GM18499 (cell line): ENCODE results near the gene WDR1.

Source experiments
- ATAC-seq: cut with Tn5 transposase; IDR thresholded peaks from one replicate; pipeline ENCODE4 v1.9.1; 2021; ENCODE audit warnings: moderate number of reproducible peaks; ENCODE audit not compliant: insufficient read depth, unreplicated experiment

The WDR1 gene

DNA sequence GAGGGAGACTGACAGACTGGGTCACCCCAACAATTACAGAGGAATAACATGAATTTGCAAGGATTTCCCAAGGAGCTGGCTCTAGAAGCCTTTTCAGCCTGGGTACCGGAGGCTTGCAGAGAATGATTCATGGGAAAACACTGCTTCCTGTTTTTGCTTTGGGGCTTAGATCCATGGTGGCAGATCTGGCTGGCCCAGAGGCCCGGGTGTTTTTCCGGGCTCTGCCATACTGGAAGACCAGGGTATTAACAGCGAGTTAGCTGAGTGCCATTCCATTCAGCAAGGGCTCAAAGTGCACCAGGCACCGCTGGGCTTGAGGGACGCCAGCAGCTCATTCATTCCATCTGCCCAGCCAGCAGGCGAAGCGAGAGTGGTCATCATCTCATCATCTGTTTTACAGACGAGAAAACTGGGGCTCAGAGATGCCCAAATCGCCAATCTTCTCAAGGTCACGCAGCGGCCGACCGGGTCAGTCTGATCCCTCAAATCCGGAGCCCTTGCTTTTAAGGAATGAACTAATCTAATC, 1.3 kb downstream of the WDR1 start:
- no peak for ATAC-seq

DNA sequence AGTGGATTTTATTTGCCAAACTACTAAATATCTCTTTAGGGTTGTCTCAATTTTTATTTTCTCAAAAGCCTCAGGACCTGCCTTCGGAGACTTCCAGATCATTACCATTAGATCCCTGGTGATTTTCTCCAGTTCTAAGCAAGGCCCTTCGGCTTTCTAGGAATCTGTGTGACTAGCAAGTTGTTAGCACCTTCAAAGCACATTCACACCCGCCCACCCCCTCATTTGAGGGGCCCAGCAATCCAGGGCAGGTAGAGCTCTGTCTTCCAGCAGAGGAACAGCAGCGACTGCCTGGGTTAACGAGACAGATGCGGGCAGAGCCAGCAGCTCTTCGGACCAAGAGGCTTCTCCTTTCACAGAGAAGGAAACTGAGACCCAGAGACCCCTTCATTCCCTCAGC, 2.0 kb downstream of the WDR1 start:
- ATAC-seq: no peak

DNA sequence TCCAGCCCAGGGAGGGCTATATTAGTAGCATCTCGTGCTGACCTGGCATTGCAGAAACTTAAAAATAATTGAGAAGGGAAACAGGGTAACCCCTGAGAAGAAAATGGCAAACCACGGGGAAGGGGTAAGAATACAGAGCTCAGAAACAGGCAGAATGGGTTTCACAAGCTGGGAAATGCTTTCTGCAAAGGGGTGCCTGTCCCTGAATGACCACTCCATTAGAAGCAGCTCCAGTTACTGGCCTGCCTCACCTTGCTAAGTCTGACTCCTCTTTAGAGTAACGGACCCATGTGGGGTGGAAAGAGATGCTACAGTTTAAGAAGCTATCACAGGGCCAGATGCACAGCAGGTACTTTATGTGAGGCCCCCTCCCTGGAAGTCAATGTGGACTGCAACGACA, 2.5 kb downstream of the WDR1 start:
- no peak for ATAC-seq

DNA sequence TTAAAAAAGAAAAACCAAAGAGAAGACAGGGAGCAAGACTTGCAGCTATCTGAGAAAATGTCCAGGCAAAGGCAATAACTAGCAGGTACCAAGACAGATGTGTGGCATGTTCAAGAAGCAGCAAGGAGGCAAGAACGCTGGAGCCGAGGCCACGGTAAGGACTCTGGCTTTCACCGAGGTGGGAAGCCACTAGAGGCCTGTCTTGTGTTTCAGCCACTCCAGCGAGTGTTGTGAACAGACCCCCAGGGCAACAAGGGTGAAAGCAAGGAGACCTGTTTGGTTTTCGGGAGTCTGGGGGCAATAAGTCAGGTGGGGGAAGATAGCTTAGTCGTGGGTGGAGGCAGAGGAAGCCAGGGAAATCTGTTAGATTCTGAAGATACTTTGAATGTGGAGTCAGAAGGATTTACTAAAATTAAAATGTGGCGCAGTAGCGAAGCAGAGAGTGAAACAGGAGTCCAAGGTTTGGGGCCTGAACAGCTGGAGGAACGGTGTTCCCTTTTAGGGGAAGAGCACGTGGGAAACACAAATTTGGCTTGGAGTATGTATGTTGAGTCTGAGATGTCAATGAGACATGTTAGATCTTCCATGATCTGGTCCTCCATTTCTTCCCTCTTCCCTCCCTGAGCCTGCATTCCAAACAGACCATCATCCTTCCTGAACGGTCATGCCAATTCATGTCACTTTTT, 3.1 kb downstream of the WDR1 start:
- no peak for ATAC-seq

DNA sequence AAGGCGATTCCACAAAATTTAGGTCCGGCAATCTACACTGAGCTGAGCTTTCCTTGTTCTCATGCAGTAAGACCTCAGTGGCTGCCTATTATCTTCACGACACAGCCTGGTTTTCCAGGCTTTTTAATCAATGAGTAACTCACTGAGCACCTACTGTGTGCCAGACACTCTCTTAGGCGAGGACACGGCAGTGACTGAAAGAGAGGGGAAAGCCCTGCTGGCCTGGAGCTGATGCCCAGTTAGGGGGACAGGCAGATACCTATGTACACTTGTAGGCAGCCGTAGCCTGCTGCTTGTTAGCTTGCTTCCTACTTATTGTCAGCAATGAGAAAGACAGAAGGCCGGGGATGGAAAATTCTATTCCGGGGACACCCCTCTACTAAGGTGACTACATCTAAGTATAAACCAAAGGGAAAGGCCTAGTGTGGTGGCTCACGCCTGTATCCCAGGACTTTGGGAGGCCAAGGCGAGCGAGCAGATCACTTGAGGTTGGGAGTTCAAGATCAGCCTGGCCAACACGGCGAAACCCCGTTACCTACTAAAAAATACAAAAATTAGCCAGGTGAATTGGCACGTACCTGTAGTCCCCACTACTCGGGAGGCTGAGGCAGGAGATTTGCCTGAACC, 3.8 kb downstream of the WDR1 start:
- no peak for ATAC-seq

DNA sequence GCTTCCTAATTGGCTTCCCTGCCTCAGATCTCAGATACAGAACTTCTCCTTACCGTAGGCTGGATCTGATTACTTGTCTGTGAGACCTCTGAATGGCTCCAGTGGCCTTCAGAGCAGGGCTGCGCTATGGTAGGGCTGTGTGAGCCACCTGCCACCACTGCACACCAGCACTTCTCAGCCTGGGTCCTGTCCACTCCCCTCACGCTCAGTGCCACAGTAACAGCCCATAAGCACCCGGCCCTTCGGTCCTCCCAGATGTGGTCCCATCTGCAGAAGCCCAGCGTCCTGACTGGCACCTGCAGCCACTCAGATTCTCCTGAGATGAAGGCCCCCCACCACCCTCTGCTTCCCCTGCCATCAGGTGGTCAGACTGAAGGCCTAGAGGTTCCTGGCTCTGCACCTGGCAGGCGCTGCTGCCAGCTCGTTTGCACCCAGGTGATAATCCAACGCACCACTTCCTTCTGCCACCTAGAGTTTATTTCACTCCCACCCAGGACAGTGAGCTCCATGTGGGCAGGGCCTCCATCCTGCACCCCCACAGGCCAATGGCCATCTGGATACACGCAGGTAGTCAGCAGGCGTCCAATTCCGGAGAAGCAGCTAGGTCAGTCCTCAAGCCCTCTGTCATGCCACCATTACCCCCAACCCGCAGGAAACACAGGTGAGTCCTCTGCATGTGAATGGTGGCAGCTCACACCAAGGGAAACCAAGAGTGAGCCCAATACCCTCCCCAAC, 5.4 kb downstream of the WDR1 start:
- ATAC-seq: no peak

DNA sequence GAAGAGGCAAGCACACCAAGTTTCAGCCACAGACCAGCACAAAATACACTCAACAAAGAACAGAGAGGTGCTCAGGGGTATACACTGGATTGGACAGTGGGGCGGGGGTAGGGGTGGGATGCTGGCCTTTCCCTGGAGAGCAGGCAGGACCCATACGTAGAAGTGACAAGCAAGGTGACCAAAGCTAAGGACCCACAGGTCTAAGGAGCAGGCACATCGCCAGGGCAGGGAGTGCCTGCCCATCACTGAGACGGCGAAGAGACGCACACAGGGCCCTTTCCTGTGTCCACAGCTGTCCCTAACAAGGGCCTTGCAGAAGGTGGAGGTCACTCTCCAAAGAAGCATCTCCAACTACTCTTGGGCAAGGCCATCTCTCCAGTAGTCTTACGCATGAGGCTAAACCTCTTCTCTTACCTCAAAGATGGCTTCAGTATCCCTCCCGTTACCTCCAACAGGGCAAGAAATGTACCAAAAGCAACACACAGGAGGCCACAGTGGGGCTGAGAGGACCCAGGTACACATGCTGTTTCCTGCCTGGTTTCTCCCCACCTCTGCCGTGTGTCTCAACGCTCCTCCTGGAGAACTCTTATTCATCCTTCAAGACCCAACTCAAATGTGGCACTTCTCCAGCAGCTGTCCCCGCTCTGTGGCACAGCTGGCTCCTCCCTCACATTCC, 6.5 kb downstream of the WDR1 start:
- no peak for ATAC-seq

DNA sequence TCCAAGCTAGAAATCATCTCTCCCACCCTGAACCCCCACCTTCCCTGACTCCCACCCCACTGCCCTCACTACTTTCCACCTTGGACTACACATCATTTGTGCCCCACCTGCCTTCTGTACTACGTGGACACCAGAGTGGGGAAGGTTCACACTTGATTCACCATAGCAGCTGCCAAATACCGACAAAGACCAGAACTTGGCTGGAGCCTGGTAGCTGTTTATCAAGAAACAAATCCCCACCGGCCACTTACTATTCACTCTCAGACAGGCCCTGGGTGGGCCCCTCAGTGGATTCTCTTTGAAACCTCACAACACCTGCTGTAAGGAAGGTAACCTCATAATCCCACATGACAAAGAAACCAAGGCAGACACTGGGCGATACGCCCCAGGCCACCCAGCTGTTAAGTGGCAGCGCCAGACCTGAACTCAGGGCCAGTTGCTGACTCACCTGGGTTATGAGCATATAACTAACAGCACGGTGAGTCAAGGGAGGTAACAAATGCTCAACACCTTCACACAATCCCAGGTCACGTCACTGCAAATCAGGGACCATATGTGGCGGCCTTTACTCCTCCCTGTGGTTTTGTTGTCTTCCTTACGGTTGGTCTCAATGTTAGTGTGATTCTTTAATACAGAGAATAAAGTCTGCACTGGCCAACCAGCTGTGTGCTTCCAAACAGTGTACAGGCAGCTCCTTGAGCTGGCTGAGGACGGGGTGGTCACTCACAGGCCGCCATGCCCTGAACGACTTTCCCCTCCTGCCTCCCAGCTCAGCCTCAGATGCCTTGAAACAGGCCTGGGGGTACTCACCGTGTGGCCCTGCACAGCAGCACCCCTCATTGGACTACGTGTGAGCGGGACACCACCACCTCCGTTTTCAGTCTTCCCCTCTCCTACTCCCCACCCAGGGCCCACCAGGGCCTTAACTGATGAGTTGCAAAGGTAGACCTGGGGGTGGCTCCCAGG, 7.5 kb downstream of the WDR1 start:
- no peak for ATAC-seq

DNA sequence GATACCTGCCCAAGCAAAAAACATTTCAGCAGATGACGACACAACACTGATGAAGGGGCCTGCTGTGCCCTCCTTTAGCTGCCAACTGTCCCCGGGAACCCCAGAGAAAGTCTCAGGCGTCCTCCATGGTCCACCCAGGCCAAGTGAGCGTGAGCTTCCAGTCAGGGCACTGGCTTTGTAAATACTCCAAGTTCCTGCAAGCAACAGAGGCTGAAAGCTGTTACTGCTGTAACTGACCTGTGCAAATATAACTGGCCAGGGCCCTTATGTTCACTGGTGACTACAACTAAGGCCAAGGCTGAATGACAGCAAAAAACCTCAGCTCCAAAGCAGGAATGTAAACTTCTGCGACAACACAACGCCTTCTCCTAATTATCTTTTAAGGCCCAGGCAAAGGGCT, 8.2 kb downstream of the WDR1 start:
- no peak for ATAC-seq

DNA sequence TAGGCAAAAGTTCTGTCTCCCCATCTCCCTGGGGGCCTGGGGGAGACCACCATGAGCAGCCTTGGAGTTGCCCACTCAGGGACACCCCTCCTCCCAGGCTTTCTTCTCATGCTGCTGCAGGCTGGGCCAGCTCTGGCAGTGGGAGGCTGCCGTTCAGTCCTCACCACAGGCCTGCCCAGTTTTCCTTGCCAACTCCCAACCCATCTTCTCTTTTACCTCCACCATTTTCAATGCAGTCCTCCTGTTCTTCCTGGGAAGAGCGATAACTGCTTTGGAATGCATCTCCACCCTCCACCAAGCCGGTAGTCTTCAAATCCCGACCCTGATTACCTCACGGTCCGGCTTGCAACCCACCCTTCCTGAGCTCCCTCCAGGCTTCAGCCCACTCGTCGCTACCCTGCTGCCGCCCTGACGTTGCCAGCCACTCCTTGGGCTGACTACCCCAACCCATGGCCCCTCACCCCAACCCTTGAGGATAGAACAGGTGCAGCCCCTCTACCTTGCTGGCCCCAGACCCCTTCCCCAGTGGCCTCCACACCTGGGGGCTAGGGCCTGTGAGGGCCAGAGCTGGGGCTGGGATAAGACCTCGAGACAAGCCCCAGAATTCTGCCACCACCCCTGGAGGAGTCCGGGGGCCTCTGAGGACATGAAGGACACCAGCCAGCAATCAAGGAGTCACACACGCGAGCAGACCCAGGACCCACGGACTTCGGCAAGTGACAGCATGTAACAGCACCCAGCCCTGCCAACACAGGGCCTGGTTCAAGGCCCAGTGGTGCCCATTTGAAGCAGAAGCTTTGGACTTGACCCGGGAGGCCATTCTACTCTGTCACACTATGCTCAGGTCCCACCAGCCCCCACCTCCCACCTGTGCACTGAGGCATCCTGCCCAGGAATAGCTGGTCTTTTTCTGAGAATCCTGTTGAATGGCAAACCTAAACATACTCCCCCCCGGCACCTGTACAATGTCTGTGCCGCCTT, 9.2 kb downstream of the WDR1 start:
- no peak for ATAC-seq

DNA sequence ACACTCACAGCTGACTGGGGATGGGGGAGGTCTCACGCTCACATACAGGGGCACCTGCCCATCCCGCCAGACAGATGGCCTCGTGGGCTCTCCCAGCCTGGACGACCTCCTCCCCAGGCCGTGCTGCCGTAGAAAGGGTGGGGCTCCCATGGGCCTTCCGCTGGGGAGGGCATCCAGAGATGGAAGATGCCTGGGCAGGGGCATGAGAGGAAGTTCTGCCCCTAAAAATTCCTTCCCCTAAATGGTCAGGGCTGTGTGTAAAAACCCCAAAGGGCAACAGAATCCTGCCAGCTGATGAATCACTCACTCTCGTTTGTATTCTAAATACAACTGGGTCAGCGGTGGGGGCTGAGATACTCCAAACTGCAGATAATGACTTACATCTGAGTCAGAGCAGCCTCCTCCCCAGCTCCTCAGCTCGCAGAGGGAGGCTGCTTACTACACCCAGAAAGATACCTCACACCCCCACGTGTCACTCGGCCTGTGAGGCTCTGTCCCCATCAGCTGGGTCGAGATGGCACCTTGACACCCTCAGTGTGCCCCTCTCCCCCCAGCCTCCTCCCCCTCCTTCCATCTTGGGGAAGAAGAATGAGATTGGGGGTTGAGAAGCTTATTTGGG, 10.1 kb downstream of the WDR1 start:
- no peak for ATAC-seq

DNA sequence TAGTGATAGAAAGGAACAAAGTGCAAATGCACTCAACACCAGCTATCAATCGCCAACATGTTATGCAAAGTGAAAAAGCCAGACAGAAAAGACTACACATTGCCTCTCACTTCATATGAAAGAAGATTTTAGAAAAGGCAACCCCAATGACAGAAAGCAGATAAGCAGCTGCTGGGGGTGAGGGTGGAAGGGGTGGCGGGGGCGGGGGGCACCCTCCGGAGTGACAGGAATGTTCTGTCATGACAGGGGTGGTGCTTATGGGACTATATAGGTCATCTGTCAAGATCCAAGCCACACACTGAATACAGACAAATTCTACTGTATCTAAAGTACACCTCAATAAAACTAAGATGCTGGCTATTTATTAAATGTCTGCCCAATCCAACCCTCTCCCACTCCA, 10.7 kb downstream of the WDR1 start:
- no peak for ATAC-seq

DNA sequence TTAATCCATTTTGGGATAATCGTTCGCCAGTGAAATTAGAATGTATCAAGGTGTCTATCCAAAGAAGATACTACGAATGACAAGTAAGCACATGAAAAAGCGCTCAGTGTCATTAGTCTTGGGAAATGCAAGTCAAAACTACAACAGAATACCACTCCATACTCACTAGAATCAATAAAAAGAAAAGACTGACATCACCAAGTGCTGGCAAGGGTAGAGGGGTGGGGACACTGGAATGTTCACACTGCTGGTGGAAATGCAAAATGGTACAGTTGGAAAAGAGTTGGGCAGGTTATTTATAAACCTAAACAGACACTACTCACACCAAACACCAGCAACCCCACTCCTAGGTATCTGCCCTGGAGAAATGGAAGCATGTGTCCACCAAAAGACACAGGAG, 11.2 kb downstream of the WDR1 start:
- no peak for ATAC-seq

DNA sequence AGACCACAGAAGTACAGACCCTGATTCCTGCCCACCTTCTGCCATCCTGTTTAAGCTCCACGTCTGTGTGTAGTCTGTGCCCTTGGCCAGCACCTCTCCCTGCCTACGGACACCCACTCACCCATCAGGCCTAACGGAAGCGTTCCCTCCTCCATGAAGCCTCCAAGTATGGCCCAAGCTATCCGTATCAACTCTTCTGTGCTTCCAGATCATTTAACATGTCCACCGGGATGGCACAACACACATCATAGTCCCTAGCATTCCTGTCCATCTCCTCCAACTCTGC, 11.7 kb downstream of the WDR1 start:
- ATAC-seq: no peak

DNA sequence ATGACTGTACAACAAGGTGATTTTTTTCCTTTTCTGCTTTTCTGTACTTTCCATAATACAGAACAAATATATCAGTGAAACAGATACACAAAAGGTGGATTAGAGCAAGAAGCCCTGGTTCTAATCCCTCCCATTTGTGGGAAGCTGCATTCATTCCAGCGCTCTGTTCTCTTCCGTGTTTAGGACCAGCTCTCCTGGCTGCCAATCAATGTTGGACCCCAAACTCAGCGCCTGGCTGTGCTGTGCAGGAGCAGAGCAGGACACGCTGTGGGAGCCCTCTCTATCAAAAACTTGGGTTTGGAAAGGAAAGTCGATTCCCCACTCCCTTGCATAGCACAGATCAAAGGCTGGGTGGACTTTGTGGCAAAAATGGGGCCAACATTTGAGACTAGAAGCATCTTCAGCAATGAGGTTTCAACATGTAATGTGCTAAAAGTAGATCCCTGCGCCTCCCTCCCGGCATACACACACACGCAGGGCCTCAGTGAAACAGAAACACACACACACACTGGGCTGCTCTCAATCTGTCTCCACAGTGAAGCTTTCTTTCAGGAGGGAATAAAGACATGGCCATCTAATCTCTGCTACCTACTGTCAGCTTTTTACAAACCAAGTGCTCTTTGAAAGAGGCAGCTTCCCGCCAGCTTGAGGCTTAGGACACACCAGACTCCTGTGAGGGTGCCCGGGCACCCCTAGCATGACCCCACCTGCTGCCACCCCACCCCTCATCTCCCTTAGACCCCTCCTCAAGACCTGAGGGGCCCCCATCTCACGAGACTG, 12.2 kb downstream of the WDR1 start:
- no peak for ATAC-seq

DNA sequence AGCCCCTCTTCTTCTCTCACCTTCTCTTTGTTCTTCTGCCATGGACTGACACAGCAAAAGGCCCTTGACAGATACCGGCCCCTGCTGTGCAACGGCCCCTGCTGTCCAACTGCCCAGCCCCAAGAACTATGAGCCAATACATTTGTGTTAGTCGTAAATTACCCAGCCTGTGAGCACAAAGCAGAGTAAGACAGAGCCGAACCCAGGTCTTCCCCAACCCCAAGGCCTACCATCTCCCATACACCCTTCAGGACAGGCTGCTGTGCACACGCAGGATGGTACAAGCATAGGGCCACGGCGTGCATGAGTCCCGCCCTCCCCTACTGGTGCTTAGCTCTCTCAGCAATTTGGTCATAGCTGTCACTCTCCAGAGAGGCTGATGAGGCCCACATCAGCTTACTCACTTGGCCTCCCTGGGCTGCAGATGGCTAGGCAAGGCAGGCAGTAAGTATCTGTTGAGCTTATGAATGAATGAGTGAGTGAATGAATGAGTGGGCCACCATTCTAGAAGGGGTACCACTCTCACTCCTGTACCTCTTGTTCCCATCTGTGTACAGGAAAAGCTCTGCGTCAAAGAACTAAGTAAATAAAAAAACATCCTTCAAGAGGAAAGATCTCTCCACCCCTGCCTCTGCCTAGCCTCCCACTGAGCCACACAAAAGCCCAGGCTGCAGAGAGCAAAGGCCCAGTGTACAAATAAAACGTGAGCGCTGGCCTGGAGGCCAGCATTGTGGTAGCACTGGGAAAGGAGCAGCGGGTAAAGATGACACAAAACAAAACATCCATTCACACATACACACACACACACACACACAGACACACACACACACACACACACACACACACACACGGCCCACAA, 13.9 kb downstream of the WDR1 start:
- ATAC-seq: no peak
